ENCODE measurements around the gene KRTAP13-2. TPM values are rescaled to one million over a fixed set of nuclear protein-coding genes. Genes with fewer than 3 reads are reported as not detected.

Gene KRTAP13-2
- total RNA-seq, 2 donors from 2014 or later = not detected

DNA sequence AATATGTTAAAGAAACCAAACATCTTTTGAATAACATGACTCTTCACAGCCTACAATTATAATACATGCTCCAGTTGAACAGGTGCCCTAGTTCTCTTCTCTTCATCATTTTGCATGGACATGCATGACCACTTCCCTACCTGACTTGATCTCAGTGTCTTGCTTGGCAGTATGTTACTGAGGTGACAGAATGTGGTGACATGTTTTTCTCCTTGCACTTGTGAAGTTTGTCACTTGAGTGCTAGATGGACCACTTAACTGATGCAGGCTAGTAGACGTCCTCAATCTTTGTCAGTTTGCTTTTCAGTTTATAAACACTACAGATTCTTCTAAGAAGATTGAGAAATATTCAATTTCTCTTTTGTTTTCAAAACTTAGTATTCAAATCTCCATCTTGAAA, 10.1 kb upstream of the KRTAP13-2 start:
- H3K36me3 ChIP-seq = no peaks in the 10 kb centered on the region

DNA sequence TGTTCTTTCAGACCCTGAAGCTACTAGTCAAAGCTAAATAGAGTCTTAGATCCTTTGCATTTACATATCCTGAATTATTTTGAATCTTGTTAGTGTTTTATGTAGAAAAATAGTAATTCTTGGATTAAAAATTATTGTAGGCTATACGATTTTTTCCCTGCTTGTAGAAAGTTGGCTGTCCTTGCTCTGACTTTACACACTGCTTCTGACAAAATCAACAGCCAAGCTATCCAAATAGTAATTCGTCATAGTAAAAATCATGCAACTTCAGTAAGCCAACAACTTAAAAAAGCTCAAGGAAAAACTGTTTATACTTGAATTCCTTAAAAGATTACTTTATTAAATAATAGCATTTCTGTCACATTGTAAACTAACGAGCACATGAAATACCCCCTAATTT, 16.2 kb downstream of the KRTAP13-2 start:
- Histone ChIP-seq H3K27me3 (no peaks in the 10 kb centered on the region), H3K4me1 (no peaks in the 10 kb centered on the region), H3K4me3 (no peak overlapping the region), H3K36me3 (no peaks in the 10 kb centered on the region), H3K27ac (no peak overlapping the region), H3K9me3 (no peaks in the 10 kb centered on the region)
- no peak for DNase-seq (ENCODE audit: low spot score)
- TF ChIP-seq, protein P1, sequence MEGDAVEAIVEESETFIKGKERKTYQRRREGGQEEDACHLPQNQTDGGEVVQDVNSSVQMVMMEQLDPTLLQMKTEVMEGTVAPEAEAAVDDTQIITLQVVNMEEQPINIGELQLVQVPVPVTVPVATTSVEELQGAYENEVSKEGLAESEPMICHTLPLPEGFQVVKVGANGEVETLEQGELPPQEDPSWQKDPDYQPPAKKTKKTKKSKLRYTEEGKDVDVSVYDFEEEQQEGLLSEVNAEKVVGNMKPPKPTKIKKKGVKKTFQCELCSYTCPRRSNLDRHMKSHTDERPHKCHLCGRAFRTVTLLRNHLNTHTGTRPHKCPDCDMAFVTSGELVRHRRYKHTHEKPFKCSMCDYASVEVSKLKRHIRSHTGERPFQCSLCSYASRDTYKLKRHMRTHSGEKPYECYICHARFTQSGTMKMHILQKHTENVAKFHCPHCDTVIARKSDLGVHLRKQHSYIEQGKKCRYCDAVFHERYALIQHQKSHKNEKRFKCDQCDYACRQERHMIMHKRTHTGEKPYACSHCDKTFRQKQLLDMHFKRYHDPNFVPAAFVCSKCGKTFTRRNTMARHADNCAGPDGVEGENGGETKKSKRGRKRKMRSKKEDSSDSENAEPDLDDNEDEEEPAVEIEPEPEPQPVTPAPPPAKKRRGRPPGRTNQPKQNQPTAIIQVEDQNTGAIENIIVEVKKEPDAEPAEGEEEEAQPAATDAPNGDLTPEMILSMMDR (IDR thresholded peaks at IDR 0.05) = no peak

More for the DNA sequence above, 10.1 kb upstream of the KRTAP13-2 start:
- Histone ChIP-seq H3K9me3 (no peaks in the 10 kb centered on the region), H3K27ac (no peak overlapping the region), H3K27me3 (no peaks in the 10 kb centered on the region), H3K4me1 (no peaks in the 10 kb centered on the region), H3K4me3 (no peak overlapping the region)
- no peak for DNase-seq (ENCODE audit: low spot score)
- TF ChIP-seq, protein P1 (IDR thresholded peaks at IDR 0.05) = no peak

DNA sequence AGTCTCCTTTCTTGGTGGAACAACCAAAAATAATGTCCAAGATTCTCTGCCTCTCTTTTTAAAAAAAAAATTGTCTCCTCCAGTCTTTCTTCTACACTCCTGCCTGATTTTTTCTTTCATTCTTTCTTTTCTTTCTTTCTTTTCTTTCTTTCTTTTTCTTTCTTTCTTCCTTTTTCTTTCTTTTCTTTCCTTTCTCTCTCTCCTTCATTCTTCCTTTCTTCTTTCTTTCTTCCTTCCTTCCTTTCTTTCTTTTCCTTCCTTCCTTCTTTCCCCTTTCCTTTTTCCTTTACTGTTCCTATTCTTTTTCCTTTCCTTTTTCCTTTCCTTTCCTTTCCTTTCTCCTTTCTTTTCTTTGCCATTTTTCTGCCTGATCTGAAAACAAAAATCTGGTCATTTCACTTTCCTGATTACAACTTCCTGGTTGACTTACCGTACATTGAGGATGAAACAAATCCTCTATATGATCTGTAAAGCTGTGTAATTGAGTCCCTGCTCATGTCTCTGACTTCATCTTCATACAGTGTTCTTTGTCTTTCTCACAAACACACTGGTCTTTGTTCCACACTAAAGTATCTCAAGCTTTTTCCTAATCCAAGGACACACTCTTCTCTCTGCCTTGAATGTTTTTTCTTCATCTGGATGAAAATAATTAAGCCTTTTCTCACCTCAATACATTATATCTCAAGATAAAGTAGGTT, 17.6 kb downstream of the KRTAP13-2 start:
- Histone ChIP-seq H3K27ac (no peak overlapping the region), H3K4me3 (no peak overlapping the region), H3K9me3 (no peaks in the 10 kb centered on the region), H3K36me3 (no peaks in the 10 kb centered on the region), H3K27me3 (no peaks in the 10 kb centered on the region), H3K4me1 (peaks cover 0 to 3% of the 10 kb centered on the region in 2 donors)
- no peak for DNase-seq (ENCODE audit: low spot score)
- TF ChIP-seq, protein P1 (IDR thresholded peaks at IDR 0.05) = no peak

DNA sequence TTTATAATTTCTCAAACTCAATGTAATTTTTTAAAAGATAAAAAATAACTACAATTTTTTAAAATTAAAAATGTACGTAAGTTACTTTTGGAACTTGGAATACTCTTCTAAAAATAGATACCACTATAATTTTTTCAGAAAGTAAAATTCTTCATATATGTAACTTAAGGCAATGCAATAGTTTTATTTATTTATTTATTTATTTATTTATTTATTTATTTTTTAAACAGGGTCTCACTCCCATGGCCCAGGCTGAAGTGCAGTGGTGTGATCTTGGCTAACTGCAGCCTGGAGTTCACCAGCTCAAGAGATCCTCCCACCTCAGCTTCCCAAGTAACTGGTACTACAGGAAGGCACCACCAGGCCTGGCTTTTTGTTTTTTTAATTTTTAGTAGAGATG, 20.5 kb downstream of the KRTAP13-2 start:
- no peak for DNase-seq (ENCODE audit: low spot score)
- no peak overlapping the region for H3K4me3 ChIP-seq
- no peaks in the 10 kb centered on the region for H3K36me3 ChIP-seq
- TF ChIP-seq, protein P1 (IDR thresholded peaks at IDR 0.05) = no peak
- H3K27me3 ChIP-seq = no peaks in the 10 kb centered on the region
- no peak overlapping the region for H3K27ac ChIP-seq
- no peaks in the 10 kb centered on the region for H3K9me3 ChIP-seq
- H3K4me1 ChIP-seq = peaks cover 0 to 3% of the 10 kb centered on the region in 2 donors

DNA sequence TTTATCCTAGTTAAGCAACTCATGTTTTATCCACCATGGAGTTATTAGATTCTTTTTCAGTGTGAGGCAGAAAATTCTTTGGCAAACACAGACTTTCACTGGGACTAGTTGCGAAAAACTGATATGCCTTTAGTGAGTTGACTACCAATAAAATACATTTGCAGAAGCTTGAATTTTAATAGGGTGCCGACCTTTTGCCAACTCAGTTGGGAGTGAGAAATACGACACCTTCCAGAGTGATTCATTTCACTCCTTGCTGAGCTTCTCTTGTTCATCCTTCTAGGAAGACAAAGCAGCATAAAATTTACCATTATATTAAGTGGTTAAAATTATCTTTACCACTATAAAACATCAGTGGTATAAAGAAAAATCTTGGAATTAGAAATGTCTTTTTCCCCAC, 22.5 kb downstream of the KRTAP13-2 start:
- TF ChIP-seq, protein P1 (IDR thresholded peaks at IDR 0.05) = no peak
- H3K27ac ChIP-seq = no peak overlapping the region
- no peaks in the 10 kb centered on the region for H3K9me3 ChIP-seq
- H3K36me3 ChIP-seq = no peaks in the 10 kb centered on the region
- no peak for DNase-seq (ENCODE audit: low spot score)
- no peaks in the 10 kb centered on the region for H3K27me3 ChIP-seq
- peaks cover 0 to 3% of the 10 kb centered on the region in 2 donors for H3K4me1 ChIP-seq
- H3K4me3 ChIP-seq = no peak overlapping the region

DNA sequence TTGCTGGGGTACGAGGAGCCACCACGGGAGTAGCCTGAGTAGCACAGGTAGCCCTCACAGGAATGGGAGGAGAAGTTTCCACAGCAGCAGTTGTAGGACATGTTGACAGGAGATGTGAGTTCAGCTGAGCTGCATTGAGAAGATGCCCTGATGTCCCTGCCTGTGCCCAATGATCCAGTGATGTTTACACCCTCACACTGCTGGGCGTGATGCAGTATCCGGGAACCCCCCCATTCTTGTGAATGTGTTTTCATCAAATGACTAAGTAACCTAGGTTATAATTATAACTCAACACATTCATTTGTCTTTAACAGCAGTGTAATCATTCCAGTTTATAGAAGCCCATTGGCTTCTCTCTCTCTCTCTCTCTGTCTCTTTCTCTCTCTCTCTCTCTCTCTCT, 23.6 kb downstream of the KRTAP13-2 start, which contains the start of gene KRTAP23-1:
KRTAP23-1 (minus strand) TSS at position 101 of the 400 bp plus-strand sequence; CDS start at position 101, 0 bp downstream.
- TF ChIP-seq, protein P1 (IDR thresholded peaks at IDR 0.05) = no peak
- no peak for DNase-seq (ENCODE audit: low spot score)

More for the DNA sequence above, 23.6 kb downstream of the KRTAP13-2 start, which contains the start of gene KRTAP23-1:
- H3K27me3 ChIP-seq = no peaks in the 10 kb centered on the region
- no peak within 1 kb of the TSS for H3K4me3 ChIP-seq
- H3K9me3 ChIP-seq = no peaks in the 10 kb centered on the region
- H3K27ac ChIP-seq = no peak within 1 kb of the TSS
- H3K4me1 ChIP-seq = peaks cover 0 to 3% of the 10 kb centered on the region in 2 donors
- H3K36me3 ChIP-seq = no peaks in the 10 kb centered on the region

Measured in right atrium auricular region (tissue), 2 donors.